B cell (primary cell): Measurements from ENCODE around the gene SLCO2B1. TPM values are rescaled to one million over a fixed set of nuclear protein-coding genes. Genes with fewer than 3 reads are reported as not detected.

Experiments
- ATAC-seq: fragments of 200-7000 bp; cut with Tn5 transposase; one replicate; pipeline ENCODE4 v1.10.0; 2021; ENCODE audit warnings: low read depth, mild to moderate bottlenecking, moderate number of reproducible peaks, moderate library complexity
- CTCF ChIA-PET: fragments of 350-600 bp; sonication (Branson Sonifier 250); formaldehyde crosslinking; loops from one replicate; lab custom pipeline; 2021; ENCODE audit warnings: antibody characterized with exemption, inconsistent platforms; lab: Charles Lee
- POLR2A ChIA-PET: fragments of 350-600 bp; sonication (Branson Sonifier 250); formaldehyde crosslinking; loops from one replicate; lab custom pipeline; 2021; ENCODE audit warnings: antibody characterized with exemption; lab: Charles Lee
- DNase-seq: peaks from one replicate; pipeline ENCODE4 v3.0.0; 2013
- H2AFZ ChIP-seq: 2 replicates; pipeline ENCODE4 v1.6.1; 2012; ENCODE audit warnings: mild to moderate bottlenecking, low read depth, low read length; ENCODE audit not compliant: insufficient read depth, poor library complexity, severe bottlenecking
- H3K27ac ChIP-seq, 2 donors: 1 replicate in 1 of 2; 2 replicates in 1 of 2; pipeline ENCODE4 v1.5.1; 2012 to 2013; ENCODE audit warnings: low read length in 2 of 2, mild to moderate bottlenecking in 2 of 2, moderate library complexity in 1 of 2
- H3K27me3 ChIP-seq, 4 experiments: fragments of 200-600 bp in 1 of 4; sonication (generic) in 1 of 4; replicated peaks in 1 of 4; 1 replicate in 2 of 4; 2 replicates in 2 of 4; pipeline versions ENCODE4 v1.6.1 to v1.7.0; 2013 to 2016; ENCODE audit warnings: low read length in 3 of 4, mild to moderate bottlenecking in 2 of 4, mixed read lengths in 1 of 4, moderate library complexity in 1 of 4; ENCODE audit not compliant: insufficient read depth in 4 of 4, control insufficient read depth in 3 of 4; ENCODE audit errors: control extremely low read depth in 1 of 4
- H3K36me3 ChIP-seq, 2 experiments: replicated peaks in 1 of 2; 1 replicate in 1 of 2; 2 replicates in 1 of 2; pipeline versions ENCODE4 v1.6.1 to v1.7.1; 2013; ENCODE audit warnings: low read length in 1 of 2; ENCODE audit not compliant: insufficient read depth in 2 of 2, control insufficient read depth in 1 of 2; ENCODE audit errors: control extremely low read depth in 1 of 2, extremely low read depth in 1 of 2
- H3K4me1 ChIP-seq, 2 donors: fragments of 200-600 bp in 1 of 2; sonication (generic) in 1 of 2; 1 replicate in 1 of 2; 2 replicates in 1 of 2; pipeline versions ENCODE4 v1.5.1 to v1.6.1; 2013 to 2017; ENCODE audit warnings: low read length in 2 of 2; ENCODE audit not compliant: control insufficient read depth in 2 of 2, insufficient read depth in 2 of 2
- H3K4me2 ChIP-seq: replicated peaks from 2 replicates; pipeline ENCODE3; 2012; ENCODE audit warnings: mild to moderate bottlenecking, low read depth, low read length; ENCODE audit not compliant: poor library complexity, severe bottlenecking
- H3K4me3 ChIP-seq, 5 experiments: fragments of 200-600 bp in 1 of 5; sonication (generic) in 1 of 5; 1 replicate in 3 of 5; 2 replicates in 2 of 5; pipeline versions ENCODE4 v1.5.1 to v1.7.0; 2011 to 2016; ENCODE audit warnings: low read length in 4 of 5, mild to moderate bottlenecking in 4 of 5, low read depth in 2 of 5, control low read depth in 1 of 5, moderate library complexity in 1 of 5; ENCODE audit not compliant: insufficient read depth in 1 of 5; ENCODE audit errors: control extremely low read depth in 1 of 5, extremely low read depth in 1 of 5
- H3K79me2 ChIP-seq: fragments of 200-600 bp; sonication (generic); one replicate; pipeline ENCODE4 v1.6.0; 2016; ENCODE audit warnings: low read length; ENCODE audit not compliant: control insufficient read depth, insufficient read depth
- H3K9ac ChIP-seq: fragments of 200-600 bp; sonication (generic); 2 replicates; pipeline ENCODE4 v1.6.1; 2017; ENCODE audit warnings: mild to moderate bottlenecking, low read length, moderate library complexity
- H3K9me3 ChIP-seq, 3 donors: one replicate each; pipeline versions ENCODE4 v1.6.1 to v1.7.1; 2013; ENCODE audit warnings: low read length in 2 of 3; ENCODE audit not compliant: control insufficient read depth in 2 of 3, insufficient read depth in 1 of 3; ENCODE audit errors: control extremely low read depth in 1 of 3
- H4K20me1 ChIP-seq: 2 replicates; pipeline ENCODE4 v1.6.0; 2012; ENCODE audit warnings: mild to moderate bottlenecking, low read length; ENCODE audit not compliant: insufficient read depth, control insufficient read depth, poor library complexity, severe bottlenecking
- H3K27ac Mint-ChIP-seq: one replicate; pipeline ENCODE4 v1.8.0; 2021; ENCODE audit warnings: mixed read lengths
- H3K27me3 Mint-ChIP-seq: one replicate; pipeline ENCODE4 v1.8.0; 2021; ENCODE audit warnings: mixed read lengths
- H3K4me1 Mint-ChIP-seq: one replicate; pipeline ENCODE4 v1.8.0; 2021; ENCODE audit warnings: mixed read lengths
- H3K4me3 Mint-ChIP-seq: one replicate; pipeline ENCODE4 v1.8.0; 2021; ENCODE audit warnings: mixed read lengths
- H3K9me3 Mint-ChIP-seq: one replicate; pipeline ENCODE4 v1.8.0; 2022; ENCODE audit warnings: mixed read lengths; ENCODE audit not compliant: insufficient read depth
- EZH2 ChIP-seq: IDR thresholded peaks from 2 replicates; pipeline ENCODE4 v1.6.1; 2012; ENCODE audit warnings: borderline replicate concordance, low read depth, mild to moderate bottlenecking, moderate library complexity, low read length; ENCODE audit not compliant: insufficient read depth, poor library complexity, severe bottlenecking
- WGBS: methylation state at CpG from one replicate; pipeline ENCODE4 v1.1.5; 2013; ENCODE audit warnings: missing lambda C conversion rate; ENCODE audit not compliant: insufficient coverage; 5-methylcytosine and 5-hydroxymethylcytosine counted together
- intact Hi-C: fragments of 100-400 bp; cut with micrococcal nuclease; formaldehyde crosslinking; loops from one replicate; pipeline ENCODE4 v1.10.0; 2022
- polyA plus RNA-seq: library from polyadenylated mRNA; depleted of rRNA; stranded (reverse); fragments of >200 nt; gene quantifications from 2 replicates; pipeline ENCODE4 v1.2.3, GENCODE V29; 2012
- total RNA-seq, 2 donors: library from RNA; stranded (reverse); fragments of 120-200 nt in 1 of 2; gene quantifications; 1 replicate in 1 of 2; 2 replicates in 1 of 2; pipeline versions ENCODE4 v1.2.3 to v1.2.4, GENCODE V29; 2013 to 2022
- TF ChIP-seq, protein P1 (sequence below): fragments of 200-600 bp; IDR thresholded peaks from one replicate; pipeline ENCODE4 v1.8.0; 2022; ENCODE audit warnings: antibody characterized with exemption, mild to moderate bottlenecking

The SLCO2B1 gene
- total and polyA plus RNA-seq, 2 donors (not counting 1 experiment from before 2014, with no cell fraction given), result 1.2 TPM; not detected in 1

DNA sequence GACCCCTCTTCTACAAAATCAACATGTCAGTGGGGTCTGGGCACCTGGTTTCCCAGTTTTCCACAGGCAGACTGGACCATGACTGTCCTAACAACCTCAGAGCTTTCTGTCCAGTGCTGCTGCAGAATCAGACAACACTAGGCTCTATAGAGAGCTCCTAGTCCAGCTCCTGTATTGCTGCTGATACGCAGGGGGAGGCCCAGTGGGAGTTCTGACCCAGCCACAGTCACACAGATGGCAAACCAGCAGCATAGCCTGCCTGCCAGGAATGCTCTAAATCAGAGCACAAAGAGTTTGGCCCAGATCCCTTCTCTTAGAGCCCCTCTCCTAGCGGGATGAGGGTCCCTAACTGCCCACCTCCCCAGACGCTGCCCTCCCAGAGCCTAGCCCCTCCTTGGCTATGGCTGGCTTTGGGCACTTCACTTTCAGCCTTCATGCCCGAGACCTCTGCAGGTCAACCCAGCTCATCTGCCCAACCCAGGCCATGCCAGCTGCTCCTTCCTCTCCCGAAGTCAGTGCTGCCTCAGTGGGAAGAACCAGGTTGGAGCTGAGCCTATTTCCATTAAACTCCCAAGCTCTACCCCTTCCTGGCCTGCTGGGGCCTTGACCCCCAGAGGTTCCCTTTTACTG lies 15.8 kb upstream of the SLCO2B1 start:
- ATAC-seq, result no peak
- WGBS, result 91% methylated on average over 4 of the region's 5 CpGs

DNA sequence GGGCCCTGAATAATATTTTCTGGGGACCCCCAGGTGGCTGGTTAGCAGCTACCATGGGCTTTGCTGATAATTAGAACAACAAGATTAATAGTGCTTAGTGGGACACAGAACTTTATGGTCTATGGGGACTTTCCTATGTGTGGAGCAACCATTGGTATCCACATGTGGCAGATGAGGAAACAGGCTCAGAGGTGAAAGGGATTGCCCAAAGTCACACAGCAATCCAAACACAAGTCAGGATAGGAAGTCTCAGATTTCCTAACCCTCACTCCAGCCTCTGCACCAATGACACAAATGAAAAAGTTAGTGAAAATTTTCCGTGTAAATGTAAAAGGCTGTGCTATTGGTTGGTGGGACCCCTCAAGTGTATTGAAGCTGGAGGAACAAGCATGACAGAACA lies 15.3 kb upstream of the SLCO2B1 start:
- Histone ChIP-seq H3K27ac (no peak overlapping the region), H3K4me1 (peaks cover 0 to 5% of the 10 kb centered on the region in 2 donors), H3K27me3 (peaks cover 0 to 11% (median 2%) of the 10 kb centered on the region in 4 experiments), H2AFZ (no peak overlapping the region), H4K20me1 (no peaks in the 10 kb centered on the region), H3K36me3 (no peaks in the 10 kb centered on the region), H3K79me2 (no peaks in the 10 kb centered on the region), H3K4me3 (no peak overlapping the region), H3K4me2 (no peak overlapping the region), H3K9ac (no peak overlapping the region), H3K9me3 (no peaks in the 10 kb centered on the region)
- Mint-ChIP-seq H3K27ac (no peak overlapping the region), H3K4me1 (peaks cover 5% of the 10 kb centered on the region), H3K4me3 (no peak overlapping the region), H3K27me3 (peaks cover 47% of the 10 kb centered on the region), H3K9me3 (no peaks in the 10 kb centered on the region)
- no peak for ATAC-seq
- ChIA-PET CTCF (interaction anchor here (1.2 to 1.5 kb wide), 2 partner anchors 114 to 206 kb away, joined by 3 to 5 read pairs; no protein-coding TSS in a partner anchor), POLR2A (no interaction called here)
- intact Hi-C loops, result no loop called here
- no CpG with 5 or more reads among the region's 1 CpG for WGBS
- no peak for TF ChIP-seq EZH2
- TF ChIP-seq, protein P1, sequence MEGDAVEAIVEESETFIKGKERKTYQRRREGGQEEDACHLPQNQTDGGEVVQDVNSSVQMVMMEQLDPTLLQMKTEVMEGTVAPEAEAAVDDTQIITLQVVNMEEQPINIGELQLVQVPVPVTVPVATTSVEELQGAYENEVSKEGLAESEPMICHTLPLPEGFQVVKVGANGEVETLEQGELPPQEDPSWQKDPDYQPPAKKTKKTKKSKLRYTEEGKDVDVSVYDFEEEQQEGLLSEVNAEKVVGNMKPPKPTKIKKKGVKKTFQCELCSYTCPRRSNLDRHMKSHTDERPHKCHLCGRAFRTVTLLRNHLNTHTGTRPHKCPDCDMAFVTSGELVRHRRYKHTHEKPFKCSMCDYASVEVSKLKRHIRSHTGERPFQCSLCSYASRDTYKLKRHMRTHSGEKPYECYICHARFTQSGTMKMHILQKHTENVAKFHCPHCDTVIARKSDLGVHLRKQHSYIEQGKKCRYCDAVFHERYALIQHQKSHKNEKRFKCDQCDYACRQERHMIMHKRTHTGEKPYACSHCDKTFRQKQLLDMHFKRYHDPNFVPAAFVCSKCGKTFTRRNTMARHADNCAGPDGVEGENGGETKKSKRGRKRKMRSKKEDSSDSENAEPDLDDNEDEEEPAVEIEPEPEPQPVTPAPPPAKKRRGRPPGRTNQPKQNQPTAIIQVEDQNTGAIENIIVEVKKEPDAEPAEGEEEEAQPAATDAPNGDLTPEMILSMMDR, result no peak
- no peak for DNase-seq

More for the DNA sequence above, 15.8 kb upstream of the SLCO2B1 start:
- H3K4me2 ChIP-seq, result no peak overlapping the region
- Mint-ChIP-seq H3K9me3 (no peaks in the 10 kb centered on the region), H3K27me3 (peaks cover 43% of the 10 kb centered on the region), H3K4me1 (peaks cover 2% of the 10 kb centered on the region), H3K27ac (no peak overlapping the region), H3K4me3 (no peak overlapping the region)
- no peak overlapping the region for H2AFZ ChIP-seq
- H3K79me2 ChIP-seq, result no peaks in the 10 kb centered on the region
- ChIA-PET CTCF (interaction anchor here (1.2 to 1.5 kb wide), 2 partner anchors 115 to 205 kb away, joined by 3 to 5 read pairs; no protein-coding TSS in a partner anchor), POLR2A (no interaction called here)
- intact Hi-C loops, result no loop called here
- no peak overlapping the region for H3K9ac ChIP-seq
- H3K36me3 ChIP-seq, result no peaks in the 10 kb centered on the region
- no peaks in the 10 kb centered on the region for H3K4me1 ChIP-seq
- no peak for TF ChIP-seq EZH2
- TF ChIP-seq, protein P1, result no peak
- H3K27ac ChIP-seq, result no peak overlapping the region
- H4K20me1 ChIP-seq, result no peaks in the 10 kb centered on the region
- no peak overlapping the region for H3K4me3 ChIP-seq
- DNase-seq, result no peak
- H3K27me3 ChIP-seq, result peaks cover 0 to 11% (median 2%) of the 10 kb centered on the region in 4 experiments
- H3K9me3 ChIP-seq, result no peaks in the 10 kb centered on the region
